GM12873 (cell line): Measurements from ENCODE around the gene RGS10.

Experiments
- CTCF ChIP-seq: IDR thresholded peaks from 2 replicates; pipeline ENCODE4 v1.5.1; 2012; ENCODE audit warnings: low read depth, mild to moderate bottlenecking, moderate library complexity, low read length, control low read depth; ENCODE audit not compliant: insufficient read depth; ENCODE audit errors: missing control alignments

The RGS10 gene

GRCh38 chr10:119537953-119538630 is 4.4 kb downstream of the RGS10 start:
- no peak for TF ChIP-seq CTCF

- no peak for TF ChIP-seq CTCF
Observed at GRCh38 chr10:119536508-119537025, 6.0 kb downstream of the RGS10 start.

GRCh38 chr10:119535837-119536507 is 6.5 kb downstream of the RGS10 start:
- TF ChIP-seq CTCF = no peak

- no peak for TF ChIP-seq CTCF
Observed at GRCh38 chr10:119535305-119535704, 7.2 kb downstream of the RGS10 start.

GRCh38 chr10:119533473-119533872 is 9.0 kb downstream of the RGS10 start:
- TF ChIP-seq CTCF = no peak

- TF ChIP-seq CTCF = no peak
Observed at GRCh38 chr10:119531067-119531466, 11.5 kb downstream of the RGS10 start.
